ENCODE measurements around the gene ANKHD1. TPM values are rescaled to one million over a fixed set of nuclear protein-coding genes. Genes with fewer than 3 reads are reported as not detected.

Gene ANKHD1
- total and polyA plus RNA-seq, 9 of the 15 experiments (the other 6 are each of a cell fraction or from before 2014, with no cell fraction given), result 38.9 to 138 (median 78.7) TPM

GRCh38 chr5:140560227-140560626, 158.6 kb downstream of the ANKHD1 start:
- H3K9ac ChIP-seq (ENCODE audit: insufficient read depth in 1 of 2, low read depth in 2 of 2, low read length in 2 of 2), result 0 out of 4 replicates have a peak overlapping the region, but pooled peaks of 1 of the 2 experiments have one; percentile 21
- DNase-seq (ENCODE audit: extremely low read depth in 1 of 4, low spot score in 3 of 4), result no peak
- intact Hi-C loops (cut with micrococcal nuclease) (no loop called here), in situ Hi-C loops (cut with MboI) (loop anchor here (5.0 kb wide), 1 partner anchor 157 kb away; no protein-coding TSS in a partner anchor)
- H2AFZ ChIP-seq (ENCODE audit: low read depth, low read length), result no peak overlapping the region
- TF ChIP-seq CCAR2 (IDR thresholded peaks at IDR 0.05; ENCODE audit: low read depth, low read length) (no peak), RBFOX2 (IDR thresholded peaks at IDR 0.05; ENCODE audit: low read depth, low read length) (0 out of 2 replicates have a peak, but pooled peaks have one; percentile 35)
- H3K4me2 ChIP-seq (ENCODE audit: insufficient read depth, low read length), result no peak overlapping the region
- ATAC-seq, result no peak
- ChIA-PET CTCF (ENCODE audit: low intra/inter-chr PET ratio) (no interaction called here), POLR2A (interaction anchor here (0.5 to 6.8 kb wide), 4 partner anchors 12 to 347 kb away, joined by 3 to 46 read pairs (median 4); partner anchors contain the start of genes EIF4EBP3, IK and NDUFA2)
- H3K4me3 ChIP-seq, result no peak overlapping the region
- H3K27ac ChIP-seq (ENCODE audit: extremely low read depth, low read depth, low read length), result no peak overlapping the region
- H4K20me1 ChIP-seq (replicated peaks; ENCODE audit: control insufficient read depth, insufficient read depth, low read length), result no peaks in the 10 kb centered on the region
- WGBS (ENCODE audit: insufficient coverage, low coverage, missing lambda C conversion rate), result 93% methylated on average over 8 of the region's 10 CpGs
- peaks cover 17 to 29% of the 10 kb centered on the region in 2 experiments for H3K4me1 ChIP-seq (replicated peaks in 1 of 2; ENCODE audit: control insufficient read depth in 2 of 2, insufficient read depth in 2 of 2, low read length in 2 of 2)
- FAIRE-seq, result no peak
- peaks cover 16% of the 10 kb centered on the region; the same call in 2 of the 3 replicates for H3K36me3 ChIP-seq (ENCODE audit: control insufficient read depth, insufficient read depth, low read length)
- no TSS peak for BruUV-seq (replicated peaks)
- H3K27me3 ChIP-seq (ENCODE audit: control insufficient read depth in 2 of 2, insufficient read depth in 2 of 2, low read length in 2 of 2), result no peaks in the 10 kb centered on the region
- H3K9me3 ChIP-seq (replicated peaks; ENCODE audit: control insufficient read depth, insufficient read depth, low read depth, low read length), result no peaks in the 10 kb centered on the region
- no peaks in the 10 kb centered on the region for H3K9me1 ChIP-seq (ENCODE audit: control insufficient read depth, insufficient read depth, low read length)
- peaks cover 38% of the 10 kb centered on the region for H3K79me2 ChIP-seq (ENCODE audit: control insufficient read depth, insufficient read depth, low read length)

- peaks cover 26% of the 10 kb centered on the region for H3K36me3 ChIP-seq (ENCODE audit: control insufficient read depth, insufficient read depth, low read length)
- no peak for TF ChIP-seq ZBTB17 (CRISPR knock-in tag; IDR thresholded peaks at IDR 0.05)
- TF ChIP-seq ZNF121 (CRISPR knock-in tag; conservative IDR thresholded peaks at IDR 0.05), result no peak
- TF ChIP-seq FOXM1 (IDR thresholded peaks at IDR 0.05; ENCODE audit: low read depth), result no peak
- TF ChIP-seq FOXM1 (CRISPR knock-in tag; IDR thresholded peaks at IDR 0.05; ENCODE audit: low read depth), result no peak
- TF ChIP-seq SMAD4 (CRISPR knock-in tag; conservative IDR thresholded peaks at IDR 0.05), result no peak
- no TSS peak for BruUV-seq (replicated peaks)
- CTCF ChIA-PET (ENCODE audit: low intra/inter-chr PET ratio), result no interaction called here
- H3K4me3 ChIP-seq, result no peak overlapping the region
- no peak overlapping the region for H3K27ac ChIP-seq (ENCODE audit: extremely low read depth, low read depth, low read length)
- DNase-seq (ENCODE audit: extremely low read depth in 1 of 4, low spot score in 3 of 4), result no peak
- POLR2A ChIA-PET, result interaction anchor here (0.6 to 6.8 kb wide), 4 partner anchors 14 to 61 kb away, joined by 3 to 46 read pairs (median 4); partner anchors contain the start of gene EIF4EBP3
- intact Hi-C loops (cut with micrococcal nuclease), result no loop called here
- H3K4me1 ChIP-seq (replicated peaks in 1 of 2; ENCODE audit: control insufficient read depth in 2 of 2, insufficient read depth in 2 of 2, low read length in 2 of 2), result peaks cover 24 to 40% of the 10 kb centered on the region in 2 experiments
- no peaks in the 10 kb centered on the region for H3K9me3 ChIP-seq (replicated peaks; ENCODE audit: control insufficient read depth, insufficient read depth, low read depth, low read length)
- 90% methylated on average over 9 of the region's 10 CpGs for WGBS (ENCODE audit: insufficient coverage, low coverage, missing lambda C conversion rate)
- no peaks in the 10 kb centered on the region for H4K20me1 ChIP-seq (replicated peaks; ENCODE audit: control insufficient read depth, insufficient read depth, low read length)
- H3K4me2 ChIP-seq (ENCODE audit: insufficient read depth, low read length), result no peak overlapping the region
- peak overlapping the region in 1 of 2 experiments; percentile 1; a peak in 2 of 4 replicates for H3K9ac ChIP-seq (ENCODE audit: insufficient read depth in 1 of 2, low read depth in 2 of 2, low read length in 2 of 2)
- H2AFZ ChIP-seq (ENCODE audit: low read depth, low read length), result no peak overlapping the region
- no peak for FAIRE-seq
- no peak for ATAC-seq
- peaks cover 38% of the 10 kb centered on the region for H3K79me2 ChIP-seq (ENCODE audit: control insufficient read depth, insufficient read depth, low read length)
- H3K27me3 ChIP-seq (ENCODE audit: control insufficient read depth in 2 of 2, insufficient read depth in 2 of 2, low read length in 2 of 2), result no peaks in the 10 kb centered on the region
- in situ Hi-C loops (cut with MboI), result loop anchor here (5.0 kb wide), 1 partner anchor 155 kb away; no protein-coding TSS in a partner anchor
- H3K9me1 ChIP-seq (ENCODE audit: control insufficient read depth, insufficient read depth, low read length), result no peaks in the 10 kb centered on the region
Observed at GRCh38 chr5:140561753-140562523, 160.3 kb downstream of the ANKHD1 start.
